Central memory CD8-positive, alpha-beta T cell (primary cell): ENCODE data around the gene AHSP.
"Not testable (repeated sequence)": the region's sequence is repeated elsewhere in the genome, so short reads cannot be mapped to it uniquely, and the experiment has no call there.

Experiments used
- ATAC-seq: fragments of 150-1000 bp; cut with Tn5 transposase; replicated peaks from 2 replicates; pipeline ENCODE4 v1.10.0; 2022; ENCODE audit warnings: mild to moderate bottlenecking, moderate FRiP score, moderate number of reproducible peaks; ENCODE audit not compliant: poor library complexity, severe bottlenecking; ENCODE audit errors: extremely low read depth
- DNase-seq, 2 donors: peaks; one replicate each; pipeline ENCODE4 v3.0.0; 2021; ENCODE audit warnings: low spot score in 2 of 2
- H3K27ac Mint-ChIP-seq: one replicate; pipeline ENCODE4 v1.8.0; 2022; ENCODE audit warnings: low read depth, mild to moderate bottlenecking, moderate library complexity, mixed read lengths
- H3K27me3 Mint-ChIP-seq: one replicate; pipeline ENCODE4 v1.8.0; 2022; ENCODE audit warnings: mixed read lengths
- H3K36me3 Mint-ChIP-seq: one replicate; pipeline ENCODE4 v1.8.0; 2022; ENCODE audit warnings: mild to moderate bottlenecking, moderate library complexity, mixed read lengths; ENCODE audit not compliant: insufficient read depth
- H3K4me1 Mint-ChIP-seq: one replicate; pipeline ENCODE4 v1.8.0; 2022; ENCODE audit warnings: mixed read lengths
- H3K4me3 Mint-ChIP-seq: one replicate; pipeline ENCODE4 v1.8.0; 2022; ENCODE audit warnings: mild to moderate bottlenecking, moderate library complexity, mixed read lengths
- H3K9me3 Mint-ChIP-seq: one replicate; pipeline ENCODE4 v1.8.0; 2022; ENCODE audit warnings: mixed read lengths

The AHSP gene, protein sequence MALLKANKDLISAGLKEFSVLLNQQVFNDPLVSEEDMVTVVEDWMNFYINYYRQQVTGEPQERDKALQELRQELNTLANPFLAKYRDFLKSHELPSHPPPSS

GRCh38 chr16:31527734-31528274, at the start of gene AHSP:
Gene AHSP (plus strand): TSS chr16:31527900. CDS start chr16:31528140, 240 bp downstream.
- Mint-ChIP-seq H3K27me3 (peaks cover 27% of the 10 kb centered on the region), H3K9me3 (no peaks in the 10 kb centered on the region), H3K36me3 (no peaks in the 10 kb centered on the region), H3K4me3 (no peak within 1 kb of the TSS), H3K4me1 (no peaks in the 10 kb centered on the region), H3K27ac (no peak within 1 kb of the TSS)
- no peak for DNase-seq
- no peak for ATAC-seq

- Mint-ChIP-seq H3K9me3 (no peaks in the 10 kb centered on the region), H3K4me3 (no peak overlapping the region), H3K27me3 (no peaks in the 10 kb centered on the region), H3K27ac (no peak overlapping the region), H3K36me3 (peaks cover 5% of the 10 kb centered on the region), H3K4me1 (peaks cover 19% of the 10 kb centered on the region)
- ATAC-seq (no peak), DNase-seq (no peak)
Measured at GRCh38 chr16:31478956-31479355, 48.7 kb upstream of the AHSP start.

- no peak for ATAC-seq
- H3K36me3 Mint-ChIP-seq: peaks cover 5% of the 10 kb centered on the region
Measured at GRCh38 chr16:31479751-31480150, 47.9 kb upstream of the AHSP start.

DNA sequence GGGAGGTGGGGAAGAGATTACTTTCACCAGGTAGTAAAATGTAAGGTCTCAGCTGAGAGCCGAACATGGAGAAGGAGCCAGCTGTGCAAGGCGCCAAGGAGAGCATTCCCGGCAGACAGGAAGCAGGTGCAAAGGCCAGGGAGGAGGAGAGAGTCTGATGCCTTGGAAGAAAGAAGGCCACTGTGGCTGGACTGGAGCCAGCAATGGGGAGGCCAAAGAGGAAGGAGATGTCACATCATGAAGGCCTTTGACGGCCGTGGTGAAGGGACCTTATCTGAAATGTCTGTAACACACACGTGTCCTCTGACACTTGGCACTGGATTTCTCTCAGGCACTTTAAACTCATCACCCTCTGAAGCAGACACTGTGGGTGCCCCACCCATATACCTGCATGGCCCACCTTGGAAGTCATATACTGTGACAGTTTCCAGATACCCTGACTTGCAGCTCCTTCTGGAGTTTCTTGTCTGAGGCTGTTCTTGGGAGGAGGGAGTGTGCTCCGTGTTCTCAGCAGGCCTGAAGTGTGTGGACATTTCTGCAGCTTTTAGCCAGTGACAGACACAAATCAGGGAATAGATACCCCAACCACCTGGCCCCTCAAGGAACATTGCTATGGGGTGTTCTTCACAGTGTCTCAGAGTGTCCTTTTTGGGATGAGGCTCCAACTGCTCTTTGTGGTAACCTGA, 46.7 kb upstream of the AHSP start:
- Mint-ChIP-seq H3K4me1 (peaks cover 20% of the 10 kb centered on the region), H3K36me3 (peaks cover 5% of the 10 kb centered on the region), H3K9me3 (no peaks in the 10 kb centered on the region), H3K27me3 (no peaks in the 10 kb centered on the region), H3K4me3 (no peak overlapping the region), H3K27ac (no peak overlapping the region)
- ATAC-seq: no peak
- DNase-seq: no peak

More at GRCh38 chr16:31479751-31480150, 47.9 kb upstream of the AHSP start:
- H3K4me3 Mint-ChIP-seq: no peak overlapping the region
- DNase-seq: no peak
- peaks cover 19% of the 10 kb centered on the region for H3K4me1 Mint-ChIP-seq
- H3K9me3 Mint-ChIP-seq: no peaks in the 10 kb centered on the region
- H3K27ac Mint-ChIP-seq: no peak overlapping the region
- no peaks in the 10 kb centered on the region for H3K27me3 Mint-ChIP-seq

- ATAC-seq (no peak), DNase-seq (no peak)
- Mint-ChIP-seq H3K4me3 (no peak within 1 kb of the TSS), H3K27ac (no peak within 1 kb of the TSS), H3K27me3 (no peaks in the 10 kb centered on the region), H3K36me3 (peaks cover 3% of the 10 kb centered on the region), H3K4me1 (peaks cover 11% of the 10 kb centered on the region), H3K9me3 (no peaks in the 10 kb centered on the region)
Measured at GRCh38 chr16:31483081-31483480, 44.6 kb upstream of the AHSP start, which contains the start of gene SLC5A2. Gene SLC5A2 (plus strand): TSS chr16:31483123. CDS start chr16:31483137, 14 bp downstream.

DNA sequence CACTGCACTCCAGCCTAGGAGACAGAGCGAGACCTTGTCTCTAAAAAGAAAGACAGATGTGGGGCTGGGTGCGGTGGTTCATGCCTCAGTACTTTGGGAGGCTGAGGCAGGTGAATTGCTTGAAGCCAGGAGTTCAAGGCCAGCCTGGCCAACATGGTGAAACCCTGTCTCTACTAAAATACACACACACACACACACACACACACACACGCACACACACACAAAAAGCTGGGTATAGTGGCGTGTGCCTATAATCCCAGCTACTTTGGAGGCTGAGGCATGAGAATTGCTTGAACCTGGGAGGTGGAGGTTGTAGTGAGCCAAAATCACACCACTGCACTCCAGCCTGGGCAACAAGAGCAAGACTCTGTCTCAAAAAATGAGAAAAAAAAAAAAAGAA, 43.7 kb upstream of the AHSP start:
- ATAC-seq, H3K4me3 Mint-ChIP-seq, H3K36me3 Mint-ChIP-seq, DNase-seq, H3K9me3 Mint-ChIP-seq, H3K27me3 Mint-ChIP-seq, H3K27ac Mint-ChIP-seq: not testable (repeated sequence)
- peaks cover 11% of the 10 kb centered on the region for H3K4me1 Mint-ChIP-seq

GRCh38 chr16:31484491-31485171, 43.1 kb upstream of the AHSP start:
- H3K9me3 Mint-ChIP-seq: no peaks in the 10 kb centered on the region
- DNase-seq: no peak

GRCh38 chr16:31485571-31485970, 42.1 kb upstream of the AHSP start:
- Mint-ChIP-seq H3K4me1 (peaks cover 11% of the 10 kb centered on the region), H3K36me3 (peaks cover 2% of the 10 kb centered on the region), H3K27me3 (no peaks in the 10 kb centered on the region), H3K4me3 (no peak overlapping the region), H3K9me3 (no peaks in the 10 kb centered on the region), H3K27ac (no peak overlapping the region)
- ATAC-seq (no peak), DNase-seq (no peak)

More at GRCh38 chr16:31484491-31485171, 43.1 kb upstream of the AHSP start:
- Mint-ChIP-seq H3K27ac (no peak overlapping the region), H3K4me3 (no peak overlapping the region), H3K4me1 (peaks cover 11% of the 10 kb centered on the region), H3K36me3 (peaks cover 2% of the 10 kb centered on the region), H3K27me3 (no peaks in the 10 kb centered on the region)
- ATAC-seq: no peak

DNA sequence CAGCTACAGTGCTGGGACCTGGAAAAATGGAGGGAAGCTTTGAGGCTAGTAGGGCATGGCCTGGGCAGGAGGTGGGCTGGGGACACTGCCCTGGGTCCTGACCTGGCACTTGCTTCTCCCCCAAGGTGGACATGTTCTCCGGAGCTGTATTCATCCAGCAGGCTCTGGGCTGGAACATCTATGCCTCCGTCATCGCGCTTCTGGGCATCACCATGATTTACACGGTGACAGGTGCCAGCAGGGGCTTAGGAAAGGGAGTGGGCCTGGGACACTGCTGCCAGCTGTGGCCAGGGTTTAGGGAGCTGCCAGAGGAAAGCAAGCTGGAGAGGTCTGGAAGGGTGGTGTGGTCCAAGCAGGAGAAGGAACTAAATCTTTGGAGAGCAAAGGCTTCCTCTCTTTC, 41.7 kb upstream of the AHSP start:
- ATAC-seq (no peak), DNase-seq (no peak)
- H3K4me3 Mint-ChIP-seq: peak overlapping the region; percentile 87
- no peak overlapping the region for H3K27ac Mint-ChIP-seq
- no peaks in the 10 kb centered on the region for H3K9me3 Mint-ChIP-seq
- H3K4me1 Mint-ChIP-seq: peaks cover 11% of the 10 kb centered on the region
- no peaks in the 10 kb centered on the region for H3K27me3 Mint-ChIP-seq
- H3K36me3 Mint-ChIP-seq: peaks cover 2% of the 10 kb centered on the region

DNA sequence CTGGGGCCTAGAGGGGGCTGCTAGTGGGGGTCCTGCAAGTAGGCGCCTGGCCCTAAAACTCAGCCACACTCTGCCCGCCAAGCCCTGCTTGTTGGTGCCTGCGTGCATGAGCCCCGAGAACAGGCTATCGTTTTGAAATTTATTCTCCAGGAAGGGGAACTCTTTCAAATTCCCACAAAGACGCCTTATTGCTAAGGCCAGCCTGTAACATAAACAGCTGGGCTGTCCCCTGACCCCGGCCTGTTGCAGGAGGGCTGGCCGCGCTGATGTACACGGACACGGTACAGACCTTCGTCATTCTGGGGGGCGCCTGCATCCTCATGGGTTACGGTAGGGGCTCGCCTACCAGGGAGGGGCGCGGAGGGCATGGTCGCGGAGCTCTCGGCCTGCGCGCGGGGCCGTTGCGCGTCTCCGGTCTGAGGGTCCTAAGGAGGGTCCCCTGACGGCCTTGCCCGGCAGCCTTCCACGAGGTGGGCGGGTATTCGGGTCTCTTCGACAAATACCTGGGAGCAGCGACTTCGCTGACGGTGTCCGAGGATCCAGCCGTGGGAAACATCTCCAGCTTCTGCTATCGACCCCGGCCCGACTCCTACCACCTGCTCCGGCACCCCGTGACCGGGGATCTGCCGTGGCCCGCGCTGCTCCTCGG, 40.5 kb upstream of the AHSP start:
- Mint-ChIP-seq H3K27me3 (no peaks in the 10 kb centered on the region), H3K36me3 (peaks cover 2% of the 10 kb centered on the region), H3K27ac (peak overlapping the region; percentile 38), H3K9me3 (no peaks in the 10 kb centered on the region), H3K4me1 (peaks cover 11% of the 10 kb centered on the region), H3K4me3 (peak overlapping the region; percentile 87)
- DNase-seq (no peak), ATAC-seq (no peak)

DNA sequence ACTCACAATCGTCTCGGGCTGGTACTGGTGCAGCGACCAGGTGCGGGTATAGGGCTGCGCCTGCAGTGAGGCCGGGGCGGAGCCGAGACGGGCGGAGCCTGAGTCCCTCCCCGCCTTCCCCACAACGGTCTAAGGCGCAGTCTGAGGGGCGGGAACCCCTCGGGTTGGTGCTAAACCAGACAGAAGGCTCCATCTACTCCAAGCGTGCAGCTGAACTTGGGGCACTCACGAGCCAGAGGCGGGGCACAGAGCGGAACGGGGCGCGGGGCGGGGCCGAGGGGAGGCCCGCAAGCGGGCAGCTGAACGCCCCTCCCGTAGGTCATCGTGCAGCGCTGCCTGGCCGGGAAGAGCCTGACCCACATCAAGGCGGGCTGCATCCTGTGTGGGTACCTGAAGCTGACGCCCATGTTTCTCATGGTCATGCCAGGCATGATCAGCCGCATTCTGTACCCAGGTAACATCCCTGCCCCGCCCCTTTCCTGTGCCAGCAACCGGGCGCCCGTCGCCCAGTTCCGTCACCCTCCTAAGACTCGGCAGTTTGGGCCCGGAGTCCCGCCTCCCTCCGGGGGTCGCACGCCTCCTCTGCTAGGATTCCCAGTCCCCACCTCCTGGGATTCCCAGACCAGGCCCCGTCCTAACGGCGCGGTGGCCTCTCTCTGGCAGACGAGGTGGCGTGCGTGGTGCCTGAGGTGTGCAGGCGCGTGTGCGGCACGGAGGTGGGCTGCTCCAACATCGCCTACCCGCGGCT, 39.8 kb upstream of the AHSP start:
- peak; percentile 57 to 62 for DNase-seq
- peaks cover 4% of the 10 kb centered on the region for H3K36me3 Mint-ChIP-seq
- H3K27ac Mint-ChIP-seq: peak overlapping the region; percentile 38
- H3K4me3 Mint-ChIP-seq: peak overlapping the region; percentile 87
- H3K4me1 Mint-ChIP-seq: peaks cover 11% of the 10 kb centered on the region
- ATAC-seq: peak; percentile 87
- H3K9me3 Mint-ChIP-seq: no peaks in the 10 kb centered on the region
- no peaks in the 10 kb centered on the region for H3K27me3 Mint-ChIP-seq
